ENCODE data around the gene TRPM3.
"Not testable (repeated sequence)": the region's sequence is repeated elsewhere in the genome, so short reads cannot be mapped to it uniquely, and the experiment has no call there.

Gene TRPM3

DNA sequence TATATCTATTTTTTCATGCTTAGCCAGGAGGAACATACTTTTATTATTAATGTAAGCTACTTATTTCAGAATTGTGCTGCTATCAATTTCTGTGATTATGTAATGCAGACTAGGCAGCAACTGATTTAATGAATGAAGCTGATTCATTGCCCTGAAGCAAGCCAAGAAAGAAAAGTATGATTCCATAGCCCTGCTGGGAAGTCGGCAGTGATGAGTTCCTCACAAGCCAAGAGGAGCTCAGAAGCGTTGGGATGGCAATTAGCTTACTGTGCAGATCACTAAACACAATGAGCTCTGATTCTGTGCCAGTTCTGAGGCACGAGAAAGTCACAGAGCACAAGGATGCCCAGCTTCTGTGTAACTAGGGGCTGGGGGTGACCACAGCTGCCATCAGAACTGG is 452.7 kb downstream of the TRPM3 start:
- H3K4me3 ChIP-seq (ENCODE audit: insufficient read length, low read depth) = no peak overlapping the region
- no peak for DNase-seq (ENCODE audit: low read depth, low spot score)
- no peaks in the 10 kb centered on the region for H3K9me3 ChIP-seq (ENCODE audit: insufficient read depth, low read length)
- TF ChIP-seq ZNF274 (IDR thresholded peaks at IDR 0.05; ENCODE audit: low read depth, low read length) (no peak), SUZ12 (IDR thresholded peaks at IDR 0.05; ENCODE audit: extremely low read depth, insufficient read depth, insufficient read length) (no peak), YY1 (IDR thresholded peaks at IDR 0.05; ENCODE audit: insufficient read depth, insufficient read length) (no peak)
- H3K27me3 ChIP-seq (ENCODE audit: insufficient read depth, insufficient read length) = no peaks in the 10 kb centered on the region
- no peak overlapping the region for H3K9ac ChIP-seq (ENCODE audit: insufficient read length, low read depth)
- no peaks in the 10 kb centered on the region for H3K4me1 ChIP-seq (ENCODE audit: insufficient read depth, insufficient read length)
- no peaks in the 10 kb centered on the region for H3K36me3 ChIP-seq (ENCODE audit: insufficient read depth, insufficient read length, low read length)

DNA sequence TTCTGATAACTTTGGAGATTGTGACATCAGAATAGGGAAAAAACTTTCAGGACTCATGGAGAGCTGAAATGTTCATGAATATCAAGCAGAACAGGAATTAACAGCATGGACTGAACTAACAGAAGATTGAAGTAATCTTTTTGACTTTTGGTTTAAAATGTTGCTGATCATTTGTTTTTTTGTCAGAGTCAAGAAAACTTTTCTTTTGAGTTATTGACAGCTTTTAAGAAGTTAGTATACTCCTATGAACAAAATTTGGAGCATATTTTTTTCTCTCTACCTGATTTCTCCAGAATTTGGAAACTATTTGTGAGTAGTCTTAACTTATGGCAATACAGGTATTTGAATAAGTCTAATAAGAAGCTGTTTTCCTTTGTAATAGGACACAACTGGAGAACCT is 462.7 kb downstream of the TRPM3 start:
- TF ChIP-seq ZNF274 (IDR thresholded peaks at IDR 0.05; ENCODE audit: low read depth, low read length) (no peak), YY1 (IDR thresholded peaks at IDR 0.05; ENCODE audit: insufficient read depth, insufficient read length) (no peak), SUZ12 (IDR thresholded peaks at IDR 0.05; ENCODE audit: extremely low read depth, insufficient read depth, insufficient read length) (no peak)
- Histone ChIP-seq H3K36me3 (ENCODE audit: insufficient read depth, insufficient read length, low read length) (no peaks in the 10 kb centered on the region), H3K27me3 (ENCODE audit: insufficient read depth, insufficient read length) (no peaks in the 10 kb centered on the region), H3K9ac (ENCODE audit: insufficient read length, low read depth) (no peak overlapping the region), H3K4me1 (ENCODE audit: insufficient read depth, insufficient read length) (no peaks in the 10 kb centered on the region), H3K4me3 (ENCODE audit: insufficient read length, low read depth) (no peak overlapping the region), H3K9me3 (ENCODE audit: insufficient read depth, low read length) (peaks cover 20% of the 10 kb centered on the region)
- no peak for DNase-seq (ENCODE audit: low read depth, low spot score)

DNA sequence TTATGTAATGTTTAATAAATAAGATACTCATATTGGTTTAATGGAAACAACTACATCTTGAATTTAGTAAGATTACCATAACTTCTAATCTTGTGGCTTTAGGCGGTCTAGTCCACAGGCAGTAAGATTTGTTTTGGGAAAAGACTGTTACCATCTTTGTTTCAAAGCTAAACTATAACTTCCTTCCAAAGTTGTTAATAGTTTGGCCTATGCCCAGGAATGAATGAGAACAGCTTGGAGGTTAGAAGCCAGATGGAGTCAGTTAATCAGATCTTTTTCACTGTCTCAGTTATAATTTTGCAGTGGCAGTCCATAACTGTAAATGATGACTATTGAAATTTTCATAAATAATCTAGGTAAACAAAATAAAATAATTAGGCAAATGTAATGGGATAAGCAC is 465.1 kb downstream of the TRPM3 start:
- Histone ChIP-seq H3K4me3 (ENCODE audit: insufficient read length, low read depth) (no peak overlapping the region), H3K4me1 (ENCODE audit: insufficient read depth, insufficient read length) (no peaks in the 10 kb centered on the region), H3K36me3 (ENCODE audit: insufficient read depth, insufficient read length, low read length) (no peaks in the 10 kb centered on the region), H3K9ac (ENCODE audit: insufficient read length, low read depth) (no peak overlapping the region), H3K27me3 (ENCODE audit: insufficient read depth, insufficient read length) (no peaks in the 10 kb centered on the region), H3K9me3 (ENCODE audit: insufficient read depth, low read length) (peaks cover 16% of the 10 kb centered on the region)
- no peak for TF ChIP-seq ZNF274 (IDR thresholded peaks at IDR 0.05; ENCODE audit: low read depth, low read length)
- TF ChIP-seq YY1 (IDR thresholded peaks at IDR 0.05; ENCODE audit: insufficient read depth, insufficient read length) = no peak
- TF ChIP-seq SUZ12 (IDR thresholded peaks at IDR 0.05; ENCODE audit: extremely low read depth, insufficient read depth, insufficient read length) = no peak
- no peak for DNase-seq (ENCODE audit: low read depth, low spot score)

DNA sequence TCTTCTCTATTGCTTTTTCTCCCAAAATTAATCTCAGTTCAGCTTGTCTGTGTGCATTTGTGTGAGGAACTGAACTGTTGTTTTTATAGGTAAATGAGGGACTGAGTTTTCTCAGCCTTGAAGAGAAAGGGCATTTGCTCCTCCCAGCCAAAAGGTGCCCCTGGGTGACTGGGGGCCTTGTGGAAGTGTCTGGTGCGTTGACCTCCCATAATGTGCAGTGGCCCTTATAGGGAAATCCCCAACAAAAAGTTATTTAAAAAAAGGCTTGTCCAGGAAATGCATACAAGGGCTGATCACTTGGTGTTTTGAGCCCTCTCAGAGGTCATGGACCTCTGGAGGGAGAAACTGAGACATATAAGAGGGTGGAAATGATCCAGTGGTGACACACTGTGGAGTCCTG is 467.3 kb downstream of the TRPM3 start:
- TF ChIP-seq SUZ12 (IDR thresholded peaks at IDR 0.05; ENCODE audit: extremely low read depth, insufficient read depth, insufficient read length) (no peak), ZNF274 (IDR thresholded peaks at IDR 0.05; ENCODE audit: low read depth, low read length) (no peak), YY1 (IDR thresholded peaks at IDR 0.05; ENCODE audit: insufficient read depth, insufficient read length) (no peak)
- no peak for DNase-seq (ENCODE audit: low read depth, low spot score)
- no peaks in the 10 kb centered on the region for H3K27me3 ChIP-seq (ENCODE audit: insufficient read depth, insufficient read length)
- H3K9me3 ChIP-seq (ENCODE audit: insufficient read depth, low read length) = peaks cover 17% of the 10 kb centered on the region
- no peaks in the 10 kb centered on the region for H3K36me3 ChIP-seq (ENCODE audit: insufficient read depth, insufficient read length, low read length)
- no peak overlapping the region for H3K9ac ChIP-seq (ENCODE audit: insufficient read length, low read depth)
- no peaks in the 10 kb centered on the region for H3K4me1 ChIP-seq (ENCODE audit: insufficient read depth, insufficient read length)
- H3K4me3 ChIP-seq (ENCODE audit: insufficient read length, low read depth) = no peak overlapping the region

DNA sequence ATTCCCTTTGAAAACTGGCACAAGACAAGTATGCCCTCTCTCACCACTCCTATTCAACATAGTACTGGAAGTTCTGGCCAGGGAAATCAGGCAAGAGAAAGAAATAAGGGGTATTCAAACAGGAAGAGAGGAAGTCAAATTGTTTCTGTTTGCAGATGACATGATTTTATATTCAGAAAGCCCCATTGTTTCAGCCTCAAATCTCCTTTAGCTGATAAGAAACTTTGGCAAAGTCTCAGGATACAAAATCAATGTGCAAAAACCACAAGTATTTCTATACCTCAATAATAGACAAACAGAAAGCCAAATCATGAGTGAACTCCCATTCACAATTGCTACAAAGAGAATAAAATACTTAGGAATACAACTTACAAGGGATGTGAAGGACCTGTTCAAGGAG is 476.8 kb downstream of the TRPM3 start:
- not testable (repeated sequence) for H3K36me3 ChIP-seq (ENCODE audit: insufficient read depth, insufficient read length, low read length); DNase-seq (ENCODE audit: low read depth, low spot score); H3K27me3 ChIP-seq (ENCODE audit: insufficient read depth, insufficient read length); H3K4me1 ChIP-seq (ENCODE audit: insufficient read depth, insufficient read length); H3K9ac ChIP-seq (ENCODE audit: insufficient read length, low read depth); H3K4me3 ChIP-seq (ENCODE audit: insufficient read length, low read depth)
- peaks cover 12% of the 10 kb centered on the region; the same call in 1 of the 2 replicates for H3K9me3 ChIP-seq (ENCODE audit: insufficient read depth, low read length)

DNA sequence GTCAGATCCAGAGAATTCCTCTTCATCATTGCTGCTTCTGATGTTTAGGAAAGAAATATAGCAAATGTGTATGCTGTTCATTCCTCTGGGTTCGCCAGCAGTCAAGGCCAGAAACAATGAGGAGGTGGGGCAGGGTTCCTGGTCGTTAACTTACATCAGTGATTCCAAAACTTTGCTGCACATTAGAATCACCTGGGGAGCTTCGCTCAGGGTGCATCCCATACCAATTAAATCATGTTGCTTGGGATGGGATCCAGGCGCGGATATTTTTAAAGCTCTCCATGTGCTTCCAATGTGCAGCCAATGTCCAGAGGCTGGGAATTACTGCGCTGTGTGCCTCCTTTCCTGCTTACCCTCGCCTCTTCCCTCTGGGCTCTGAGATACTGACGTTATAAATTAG is 479.1 kb downstream of the TRPM3 start:
- no peaks in the 10 kb centered on the region for H3K27me3 ChIP-seq (ENCODE audit: insufficient read depth, insufficient read length)
- H3K9me3 ChIP-seq (ENCODE audit: insufficient read depth, low read length) = no peaks in the 10 kb centered on the region
- H3K36me3 ChIP-seq (ENCODE audit: insufficient read depth, insufficient read length, low read length) = no peaks in the 10 kb centered on the region
- no peak overlapping the region for H3K9ac ChIP-seq (ENCODE audit: insufficient read length, low read depth)
- H3K4me3 ChIP-seq (ENCODE audit: insufficient read length, low read depth) = no peak overlapping the region
- TF ChIP-seq SUZ12 (IDR thresholded peaks at IDR 0.05; ENCODE audit: extremely low read depth, insufficient read depth, insufficient read length) (no peak), YY1 (IDR thresholded peaks at IDR 0.05; ENCODE audit: insufficient read depth, insufficient read length) (no peak), ZNF274 (IDR thresholded peaks at IDR 0.05; ENCODE audit: low read depth, low read length) (no peak)
- no peak for DNase-seq (ENCODE audit: low read depth, low spot score)
- no peaks in the 10 kb centered on the region for H3K4me1 ChIP-seq (ENCODE audit: insufficient read depth, insufficient read length)

DNA sequence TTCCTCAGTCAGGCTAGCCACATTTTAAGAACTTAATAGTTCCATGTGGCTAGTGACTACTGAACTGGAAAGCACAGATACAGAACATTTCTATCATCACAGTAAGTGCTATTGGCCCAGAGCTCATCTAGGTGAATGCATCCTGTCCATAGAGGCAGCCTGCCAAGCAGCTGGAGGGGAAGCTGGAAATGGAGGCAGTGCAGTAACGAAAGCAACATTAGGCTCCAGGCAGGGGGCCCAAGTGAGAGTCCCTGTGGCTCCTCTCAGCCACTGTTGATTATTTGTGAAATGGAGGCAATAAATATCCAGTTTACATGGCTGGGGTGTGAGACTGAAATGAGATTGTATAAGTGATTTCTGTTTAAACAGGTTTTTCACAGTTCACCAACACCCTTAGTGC is 479.8 kb downstream of the TRPM3 start:
- Histone ChIP-seq H3K9ac (ENCODE audit: insufficient read length, low read depth) (no peak overlapping the region), H3K36me3 (ENCODE audit: insufficient read depth, insufficient read length, low read length) (no peaks in the 10 kb centered on the region), H3K4me1 (ENCODE audit: insufficient read depth, insufficient read length) (no peaks in the 10 kb centered on the region), H3K9me3 (ENCODE audit: insufficient read depth, low read length) (no peaks in the 10 kb centered on the region), H3K27me3 (ENCODE audit: insufficient read depth, insufficient read length) (no peaks in the 10 kb centered on the region), H3K4me3 (ENCODE audit: insufficient read length, low read depth) (no peak overlapping the region)
- no peak for TF ChIP-seq SUZ12 (IDR thresholded peaks at IDR 0.05; ENCODE audit: extremely low read depth, insufficient read depth, insufficient read length)
- TF ChIP-seq YY1 (IDR thresholded peaks at IDR 0.05; ENCODE audit: insufficient read depth, insufficient read length) = no peak
- DNase-seq (ENCODE audit: low read depth, low spot score) = no peak

DNA sequence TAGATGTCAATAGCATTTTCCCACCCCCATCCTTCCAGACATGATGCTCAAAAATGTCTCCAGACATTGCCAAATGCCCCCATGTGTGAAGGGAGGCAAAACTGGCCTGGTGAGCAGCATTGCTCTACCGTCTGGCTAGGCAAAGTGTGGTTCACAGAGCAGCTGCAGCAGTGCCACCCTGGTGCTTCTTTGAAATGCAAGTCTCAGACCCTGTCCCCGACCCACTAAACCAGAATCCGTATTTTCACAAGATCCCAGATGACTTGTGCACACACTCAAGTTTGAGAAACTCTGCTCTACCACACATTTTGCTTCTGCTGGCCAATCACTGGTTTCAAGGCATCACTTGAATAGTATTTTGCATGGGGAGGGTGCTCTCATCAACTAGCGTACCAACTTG is 480.4 kb downstream of the TRPM3 start:
- no peaks in the 10 kb centered on the region for H3K36me3 ChIP-seq (ENCODE audit: insufficient read depth, insufficient read length, low read length)
- no peak for TF ChIP-seq SUZ12 (IDR thresholded peaks at IDR 0.05; ENCODE audit: extremely low read depth, insufficient read depth, insufficient read length)
- no peak for DNase-seq (ENCODE audit: low read depth, low spot score)
- H3K9me3 ChIP-seq (ENCODE audit: insufficient read depth, low read length) = no peaks in the 10 kb centered on the region
- no peak overlapping the region for H3K4me3 ChIP-seq (ENCODE audit: insufficient read length, low read depth)
- no peaks in the 10 kb centered on the region for H3K4me1 ChIP-seq (ENCODE audit: insufficient read depth, insufficient read length)
- H3K27me3 ChIP-seq (ENCODE audit: insufficient read depth, insufficient read length) = no peaks in the 10 kb centered on the region
- H3K9ac ChIP-seq (ENCODE audit: insufficient read length, low read depth) = no peak overlapping the region

All from NT2/D1 (cell line).